Measurements from ENCODE around the gene RAB27A. TPM values are rescaled to one million over a fixed set of nuclear protein-coding genes. Genes with fewer than 3 reads are reported as not detected.

RAB27A gene
- total and polyA plus RNA-seq, 2 of the 8 experiments (the other 6 are each of a cell fraction or from before 2014, with no cell fraction given) = 2.3 to 6.5 TPM

GRCh38 chr15:55168350-55168974 is 121.2 kb downstream of the RAB27A start (continued):
- TF ChIP-seq, protein P1, sequence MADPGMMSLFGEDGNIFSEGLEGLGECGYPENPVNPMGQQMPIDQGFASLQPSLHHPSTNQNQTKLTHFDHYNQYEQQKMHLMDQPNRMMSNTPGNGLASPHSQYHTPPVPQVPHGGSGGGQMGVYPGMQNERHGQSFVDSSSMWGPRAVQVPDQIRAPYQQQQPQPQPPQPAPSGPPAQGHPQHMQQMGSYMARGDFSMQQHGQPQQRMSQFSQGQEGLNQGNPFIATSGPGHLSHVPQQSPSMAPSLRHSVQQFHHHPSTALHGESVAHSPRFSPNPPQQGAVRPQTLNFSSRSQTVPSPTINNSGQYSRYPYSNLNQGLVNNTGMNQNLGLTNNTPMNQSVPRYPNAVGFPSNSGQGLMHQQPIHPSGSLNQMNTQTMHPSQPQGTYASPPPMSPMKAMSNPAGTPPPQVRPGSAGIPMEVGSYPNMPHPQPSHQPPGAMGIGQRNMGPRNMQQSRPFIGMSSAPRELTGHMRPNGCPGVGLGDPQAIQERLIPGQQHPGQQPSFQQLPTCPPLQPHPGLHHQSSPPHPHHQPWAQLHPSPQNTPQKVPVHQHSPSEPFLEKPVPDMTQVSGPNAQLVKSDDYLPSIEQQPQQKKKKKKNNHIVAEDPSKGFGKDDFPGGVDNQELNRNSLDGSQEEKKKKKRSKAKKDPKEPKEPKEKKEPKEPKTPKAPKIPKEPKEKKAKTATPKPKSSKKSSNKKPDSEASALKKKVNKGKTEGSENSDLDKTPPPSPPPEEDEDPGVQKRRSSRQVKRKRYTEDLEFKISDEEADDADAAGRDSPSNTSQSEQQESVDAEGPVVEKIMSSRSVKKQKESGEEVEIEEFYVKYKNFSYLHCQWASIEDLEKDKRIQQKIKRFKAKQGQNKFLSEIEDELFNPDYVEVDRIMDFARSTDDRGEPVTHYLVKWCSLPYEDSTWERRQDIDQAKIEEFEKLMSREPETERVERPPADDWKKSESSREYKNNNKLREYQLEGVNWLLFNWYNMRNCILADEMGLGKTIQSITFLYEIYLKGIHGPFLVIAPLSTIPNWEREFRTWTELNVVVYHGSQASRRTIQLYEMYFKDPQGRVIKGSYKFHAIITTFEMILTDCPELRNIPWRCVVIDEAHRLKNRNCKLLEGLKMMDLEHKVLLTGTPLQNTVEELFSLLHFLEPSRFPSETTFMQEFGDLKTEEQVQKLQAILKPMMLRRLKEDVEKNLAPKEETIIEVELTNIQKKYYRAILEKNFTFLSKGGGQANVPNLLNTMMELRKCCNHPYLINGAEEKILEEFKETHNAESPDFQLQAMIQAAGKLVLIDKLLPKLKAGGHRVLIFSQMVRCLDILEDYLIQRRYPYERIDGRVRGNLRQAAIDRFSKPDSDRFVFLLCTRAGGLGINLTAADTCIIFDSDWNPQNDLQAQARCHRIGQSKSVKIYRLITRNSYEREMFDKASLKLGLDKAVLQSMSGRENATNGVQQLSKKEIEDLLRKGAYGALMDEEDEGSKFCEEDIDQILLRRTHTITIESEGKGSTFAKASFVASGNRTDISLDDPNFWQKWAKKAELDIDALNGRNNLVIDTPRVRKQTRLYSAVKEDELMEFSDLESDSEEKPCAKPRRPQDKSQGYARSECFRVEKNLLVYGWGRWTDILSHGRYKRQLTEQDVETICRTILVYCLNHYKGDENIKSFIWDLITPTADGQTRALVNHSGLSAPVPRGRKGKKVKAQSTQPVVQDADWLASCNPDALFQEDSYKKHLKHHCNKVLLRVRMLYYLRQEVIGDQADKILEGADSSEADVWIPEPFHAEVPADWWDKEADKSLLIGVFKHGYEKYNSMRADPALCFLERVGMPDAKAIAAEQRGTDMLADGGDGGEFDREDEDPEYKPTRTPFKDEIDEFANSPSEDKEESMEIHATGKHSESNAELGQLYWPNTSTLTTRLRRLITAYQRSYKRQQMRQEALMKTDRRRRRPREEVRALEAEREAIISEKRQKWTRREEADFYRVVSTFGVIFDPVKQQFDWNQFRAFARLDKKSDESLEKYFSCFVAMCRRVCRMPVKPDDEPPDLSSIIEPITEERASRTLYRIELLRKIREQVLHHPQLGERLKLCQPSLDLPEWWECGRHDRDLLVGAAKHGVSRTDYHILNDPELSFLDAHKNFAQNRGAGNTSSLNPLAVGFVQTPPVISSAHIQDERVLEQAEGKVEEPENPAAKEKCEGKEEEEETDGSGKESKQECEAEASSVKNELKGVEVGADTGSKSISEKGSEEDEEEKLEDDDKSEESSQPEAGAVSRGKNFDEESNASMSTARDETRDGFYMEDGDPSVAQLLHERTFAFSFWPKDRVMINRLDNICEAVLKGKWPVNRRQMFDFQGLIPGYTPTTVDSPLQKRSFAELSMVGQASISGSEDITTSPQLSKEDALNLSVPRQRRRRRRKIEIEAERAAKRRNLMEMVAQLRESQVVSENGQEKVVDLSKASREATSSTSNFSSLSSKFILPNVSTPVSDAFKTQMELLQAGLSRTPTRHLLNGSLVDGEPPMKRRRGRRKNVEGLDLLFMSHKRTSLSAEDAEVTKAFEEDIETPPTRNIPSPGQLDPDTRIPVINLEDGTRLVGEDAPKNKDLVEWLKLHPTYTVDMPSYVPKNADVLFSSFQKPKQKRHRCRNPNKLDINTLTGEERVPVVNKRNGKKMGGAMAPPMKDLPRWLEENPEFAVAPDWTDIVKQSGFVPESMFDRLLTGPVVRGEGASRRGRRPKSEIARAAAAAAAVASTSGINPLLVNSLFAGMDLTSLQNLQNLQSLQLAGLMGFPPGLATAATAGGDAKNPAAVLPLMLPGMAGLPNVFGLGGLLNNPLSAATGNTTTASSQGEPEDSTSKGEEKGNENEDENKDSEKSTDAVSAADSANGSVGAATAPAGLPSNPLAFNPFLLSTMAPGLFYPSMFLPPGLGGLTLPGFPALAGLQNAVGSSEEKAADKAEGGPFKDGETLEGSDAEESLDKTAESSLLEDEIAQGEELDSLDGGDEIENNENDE (IDR thresholded peaks at IDR 0.05; ENCODE audit: insufficient replicate concordance, low read length) = peak; percentile 33
- peak; percentile 36; the same call in 1 of the 2 replicates for TF ChIP-seq SP1 (IDR thresholded peaks at IDR 0.05; ENCODE audit: low read depth, low read length)
- peak; percentile 73 to 80 for TF ChIP-seq RAD21 (IDR thresholded peaks at IDR 0.05 in 1 of 2, conservative IDR thresholded peaks at IDR 0.05 in 1 of 2; ENCODE audit: low read depth in 2 of 2, low read length in 2 of 2)
- no peak for TF ChIP-seq EGR1 (IDR thresholded peaks at IDR 0.05; ENCODE audit: borderline replicate concordance, low read depth, low read length)
- peak; percentile 27 to 88 (median 76) for TF ChIP-seq CTCF (IDR thresholded peaks at IDR 0.05; ENCODE audit: control extremely low read depth in 1 of 3, insufficient read depth in 1 of 3, low read depth in 1 of 3, low read length in 3 of 3)
- TF ChIP-seq YY1 (IDR thresholded peaks at IDR 0.05; ENCODE audit: low read depth, low read length) = 0 out of 2 replicates have a peak, but pooled peaks have one; percentile 21
- TF ChIP-seq TEAD4 (IDR thresholded peaks at IDR 0.05; ENCODE audit: low read depth, low read length) = peak; percentile 22; the same call in 1 of the 2 replicates
